Epithelial cell of esophagus (primary cell): ENCODE measurements around the gene ZMYM3.
A peak's percentile ranks its signal among the peaks of the same experiment; 100 is the strongest.
"Not testable (repeated sequence)": the region's sequence is repeated elsewhere in the genome, so short reads cannot be mapped to it uniquely, and the experiment has no call there.

ENCODE experiments used
- DNase-seq: peaks from one replicate; pipeline ENCODE4 v3.0.0; 2010; ENCODE audit warnings: low read depth
- H3K4me3 ChIP-seq: 2 replicates; pipeline ENCODE4 v1.5.1; 2011; ENCODE audit warnings: mild to moderate bottlenecking, low read length, control low read depth
- TF ChIP-seq, protein P1 (sequence below): IDR thresholded peaks from 2 replicates; pipeline ENCODE4 v1.5.1; 2011; ENCODE audit warnings: low read depth, mild to moderate bottlenecking, low read length, control low read depth, inconsistent platforms; ENCODE audit not compliant: insufficient read depth; ENCODE audit errors: missing control alignments

ZMYM3 gene

DNA sequence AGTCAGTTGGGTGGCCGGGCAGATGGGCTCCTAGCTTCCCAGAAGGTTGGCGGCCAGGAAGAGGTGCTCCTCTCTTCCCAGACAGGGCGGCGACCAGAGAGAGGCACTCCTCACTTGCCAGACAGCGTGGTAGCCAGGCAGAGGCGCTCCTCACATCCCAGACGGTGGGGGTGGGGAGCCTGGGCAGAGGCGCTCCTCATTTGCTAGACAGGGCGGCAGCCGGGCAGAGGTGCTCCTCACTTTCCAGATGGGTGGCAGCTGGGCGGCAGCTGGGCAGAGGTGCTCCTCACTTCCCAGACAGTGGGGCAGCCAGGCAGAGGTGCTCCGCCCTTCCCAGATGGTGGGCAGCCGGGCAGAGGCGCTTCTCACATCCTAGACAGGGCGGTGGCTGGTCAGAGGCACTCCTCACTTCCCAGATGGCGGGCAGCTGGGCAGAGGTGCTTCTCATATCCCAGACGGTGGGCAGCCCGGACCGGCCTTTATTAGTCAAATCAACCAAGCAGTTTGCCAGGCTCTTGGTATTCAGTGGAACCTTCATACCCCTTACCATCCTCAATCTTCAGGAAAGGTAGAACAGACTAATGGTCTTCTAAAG is 16.0 kb upstream of the ZMYM3 start:
- TF ChIP-seq, protein P1, sequence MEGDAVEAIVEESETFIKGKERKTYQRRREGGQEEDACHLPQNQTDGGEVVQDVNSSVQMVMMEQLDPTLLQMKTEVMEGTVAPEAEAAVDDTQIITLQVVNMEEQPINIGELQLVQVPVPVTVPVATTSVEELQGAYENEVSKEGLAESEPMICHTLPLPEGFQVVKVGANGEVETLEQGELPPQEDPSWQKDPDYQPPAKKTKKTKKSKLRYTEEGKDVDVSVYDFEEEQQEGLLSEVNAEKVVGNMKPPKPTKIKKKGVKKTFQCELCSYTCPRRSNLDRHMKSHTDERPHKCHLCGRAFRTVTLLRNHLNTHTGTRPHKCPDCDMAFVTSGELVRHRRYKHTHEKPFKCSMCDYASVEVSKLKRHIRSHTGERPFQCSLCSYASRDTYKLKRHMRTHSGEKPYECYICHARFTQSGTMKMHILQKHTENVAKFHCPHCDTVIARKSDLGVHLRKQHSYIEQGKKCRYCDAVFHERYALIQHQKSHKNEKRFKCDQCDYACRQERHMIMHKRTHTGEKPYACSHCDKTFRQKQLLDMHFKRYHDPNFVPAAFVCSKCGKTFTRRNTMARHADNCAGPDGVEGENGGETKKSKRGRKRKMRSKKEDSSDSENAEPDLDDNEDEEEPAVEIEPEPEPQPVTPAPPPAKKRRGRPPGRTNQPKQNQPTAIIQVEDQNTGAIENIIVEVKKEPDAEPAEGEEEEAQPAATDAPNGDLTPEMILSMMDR = no peak
- no peak overlapping the region for H3K4me3 ChIP-seq
- DNase-seq = no peak

DNA sequence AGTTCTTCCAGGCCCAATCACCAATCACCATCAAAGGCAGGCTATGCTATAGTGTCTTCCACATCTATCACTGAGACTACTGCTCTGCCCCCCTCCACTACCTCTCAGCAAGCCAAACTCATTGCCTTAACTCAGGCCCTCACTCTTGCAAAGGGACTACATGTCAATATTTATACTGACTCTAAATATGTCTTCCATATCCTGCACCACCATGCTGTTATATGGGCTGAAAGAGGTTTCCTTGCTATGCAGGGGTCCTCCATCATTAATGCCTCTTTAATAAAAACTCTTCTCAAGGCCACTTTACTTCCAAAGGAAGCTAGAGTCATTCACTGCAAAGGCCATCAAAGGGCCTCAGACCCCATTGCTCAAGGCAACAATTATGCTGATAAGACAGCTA is 14.7 kb upstream of the ZMYM3 start:
- not testable (repeated sequence) for H3K4me3 ChIP-seq, DNase-seq

DNA sequence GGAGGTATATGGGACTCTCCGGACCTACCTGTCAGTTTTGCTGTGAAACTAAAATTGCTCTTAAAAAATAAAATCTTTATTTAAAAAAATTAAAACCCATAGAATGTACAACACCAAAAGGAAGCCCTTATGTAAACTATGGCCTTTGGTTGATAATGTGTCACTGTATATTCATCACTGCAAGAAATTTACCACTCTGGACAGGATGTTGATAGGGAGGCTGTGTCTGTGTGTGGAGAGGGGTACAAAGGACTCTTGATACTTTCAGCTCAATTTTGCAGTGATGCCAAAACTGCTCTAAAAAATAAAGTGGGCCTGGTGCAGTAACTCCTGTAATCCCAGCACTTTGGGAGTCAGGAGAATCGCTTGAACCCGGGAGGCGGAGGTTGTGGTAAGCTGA is 2.9 kb upstream of the ZMYM3 start:
- no peak for DNase-seq
- H3K4me3 ChIP-seq = no peak overlapping the region
- TF ChIP-seq, protein P1 = no peak

DNA sequence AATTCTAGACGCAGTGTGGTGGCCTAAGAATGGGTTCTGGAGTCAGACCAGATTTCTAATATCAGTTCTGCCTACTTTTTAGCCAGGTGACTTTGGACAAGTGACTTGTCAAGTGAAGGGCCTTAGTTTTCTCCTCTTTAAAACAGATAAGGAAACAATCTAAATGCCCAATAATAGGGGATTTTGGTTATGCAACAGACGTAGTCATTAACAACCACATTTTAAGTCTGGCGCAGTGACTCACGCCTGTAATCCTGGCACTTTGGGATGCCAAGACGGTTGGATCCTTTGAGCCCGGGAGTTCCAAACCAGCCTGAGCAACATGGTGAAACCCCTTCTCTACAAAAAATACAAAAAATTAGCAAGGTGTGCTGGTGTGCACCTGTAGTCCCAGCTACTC is 2.1 kb upstream of the ZMYM3 start:
- TF ChIP-seq, protein P1 = no peak
- no peak overlapping the region for H3K4me3 ChIP-seq

DNA sequence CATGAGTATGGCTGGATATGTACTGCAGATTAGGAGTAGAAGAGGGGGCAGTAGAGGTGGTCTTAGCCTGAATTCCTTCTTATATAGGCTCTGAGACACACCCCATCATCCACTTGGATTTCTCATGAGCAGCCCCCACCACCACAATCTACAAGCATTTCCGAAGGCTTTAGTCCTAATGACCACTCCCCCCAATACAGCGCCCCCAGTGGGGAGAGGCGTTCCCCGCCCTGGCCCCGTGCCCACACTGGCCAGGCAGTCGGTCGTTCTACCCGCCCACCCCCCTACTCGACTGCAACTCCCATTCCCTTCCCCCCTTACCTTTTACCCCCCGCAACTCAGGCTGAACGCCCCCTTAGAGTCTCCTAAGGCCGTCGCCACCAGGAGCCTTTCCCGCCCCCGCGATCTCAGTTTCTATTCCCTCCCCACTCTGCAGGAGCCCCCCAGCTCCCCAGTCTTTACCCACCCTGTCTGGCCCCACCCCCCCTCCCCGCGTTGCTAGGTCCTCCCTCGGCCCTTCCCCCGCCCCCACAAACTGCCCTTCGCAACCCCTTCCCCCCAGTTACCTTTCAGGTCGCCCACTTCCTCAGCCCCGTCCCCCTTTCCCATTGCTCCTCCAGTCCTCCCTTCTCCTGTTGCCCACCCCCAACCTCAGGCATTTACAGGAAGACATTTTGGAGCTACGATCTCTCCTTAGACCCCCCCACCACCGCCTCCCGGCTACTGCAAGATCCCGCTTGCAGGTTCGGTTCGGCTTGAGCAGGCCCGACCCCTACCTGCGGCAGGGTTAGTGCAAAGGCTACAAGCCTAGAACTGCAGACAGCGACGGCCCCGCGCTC is 468 bp downstream of the ZMYM3 start:
- peak overlapping the region; percentile 72 for H3K4me3 ChIP-seq
- TF ChIP-seq, protein P1 = peak; percentile 47
- peak; percentile 13 for DNase-seq

More for the DNA sequence above, 2.1 kb upstream of the ZMYM3 start:
- DNase-seq = peak; percentile 28

DNA sequence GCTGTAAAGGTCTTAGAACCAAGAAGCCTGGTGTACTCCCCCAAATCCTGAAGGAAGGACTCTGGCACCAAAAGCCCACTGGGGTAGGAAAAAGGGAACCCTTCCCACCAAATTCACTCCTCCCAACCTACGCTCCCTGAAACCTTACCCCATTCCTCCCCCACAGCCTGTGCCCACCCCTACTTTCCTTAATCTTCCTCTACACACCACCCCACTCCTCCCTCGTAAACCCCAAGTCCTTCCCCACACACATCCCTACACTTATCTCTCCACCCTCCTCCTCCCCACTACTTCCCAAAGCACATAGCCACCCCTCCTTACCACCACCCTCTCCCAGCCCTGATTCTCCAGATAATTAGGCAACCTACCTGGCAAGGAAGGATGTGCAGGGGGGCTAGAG is 1.7 kb downstream of the ZMYM3 start:
- TF ChIP-seq, protein P1 = no peak
- no peak overlapping the region for H3K4me3 ChIP-seq
- no peak for DNase-seq

DNA sequence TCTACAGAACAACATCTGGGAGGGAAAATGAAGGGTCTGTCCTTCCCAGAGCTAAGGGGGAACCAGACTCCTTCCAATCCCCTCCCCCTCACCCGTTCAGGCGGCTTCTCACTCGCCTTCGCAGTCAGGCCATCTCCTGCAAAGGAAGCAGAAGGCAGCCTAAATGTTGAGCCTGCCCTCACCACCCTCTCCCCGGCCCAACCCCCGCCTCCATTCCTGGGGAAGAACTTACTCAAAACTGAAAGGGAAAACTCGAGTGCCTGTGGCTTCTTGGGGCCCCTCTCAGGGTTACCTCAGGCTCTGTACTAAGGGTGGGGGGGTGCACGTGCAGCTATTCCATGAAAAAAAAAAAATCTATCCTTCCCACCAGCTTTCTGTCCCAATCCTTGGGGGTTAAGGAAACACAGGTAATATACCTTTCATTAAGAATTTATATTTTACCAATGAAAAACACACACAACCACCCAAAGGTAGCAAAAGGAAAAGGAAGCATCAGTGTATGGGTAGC is 2.4 kb downstream of the ZMYM3 start:
- no peak for DNase-seq
- TF ChIP-seq, protein P1 = no peak
- H3K4me3 ChIP-seq = no peak overlapping the region
